Activated CD8-positive, alpha-beta memory T cell treated with anti-CD3 and anti-CD28 coated beads for 36 hours (primary cell): ENCODE results near the gene RIMS4. TPM values are rescaled to one million over a fixed set of nuclear protein-coding genes. Genes with fewer than 3 reads are reported as not detected.

ENCODE experiments used
- CTCF ChIA-PET: fragments of 350-600 bp; sonication (Branson Sonifier 250); formaldehyde crosslinking; loops from one replicate; lab custom pipeline; 2021; ENCODE audit warnings: antibody characterized with exemption; lab: Charles Lee
- POLR2A ChIA-PET: fragments of 350-600 bp; sonication (Branson Sonifier 250); formaldehyde crosslinking; loops from one replicate; lab custom pipeline; 2021; ENCODE audit warnings: antibody characterized with exemption; lab: Charles Lee
- total RNA-seq, 2 experiments: library from RNA; stranded (reverse); gene quantifications; one replicate each; pipeline ENCODE4 v1.2.3, GENCODE V29; 2021

The RIMS4 gene
- under 1 TPM in 1 of 2 experiments, not detected in 1; 0.04 TPM for total RNA-seq

DNA sequence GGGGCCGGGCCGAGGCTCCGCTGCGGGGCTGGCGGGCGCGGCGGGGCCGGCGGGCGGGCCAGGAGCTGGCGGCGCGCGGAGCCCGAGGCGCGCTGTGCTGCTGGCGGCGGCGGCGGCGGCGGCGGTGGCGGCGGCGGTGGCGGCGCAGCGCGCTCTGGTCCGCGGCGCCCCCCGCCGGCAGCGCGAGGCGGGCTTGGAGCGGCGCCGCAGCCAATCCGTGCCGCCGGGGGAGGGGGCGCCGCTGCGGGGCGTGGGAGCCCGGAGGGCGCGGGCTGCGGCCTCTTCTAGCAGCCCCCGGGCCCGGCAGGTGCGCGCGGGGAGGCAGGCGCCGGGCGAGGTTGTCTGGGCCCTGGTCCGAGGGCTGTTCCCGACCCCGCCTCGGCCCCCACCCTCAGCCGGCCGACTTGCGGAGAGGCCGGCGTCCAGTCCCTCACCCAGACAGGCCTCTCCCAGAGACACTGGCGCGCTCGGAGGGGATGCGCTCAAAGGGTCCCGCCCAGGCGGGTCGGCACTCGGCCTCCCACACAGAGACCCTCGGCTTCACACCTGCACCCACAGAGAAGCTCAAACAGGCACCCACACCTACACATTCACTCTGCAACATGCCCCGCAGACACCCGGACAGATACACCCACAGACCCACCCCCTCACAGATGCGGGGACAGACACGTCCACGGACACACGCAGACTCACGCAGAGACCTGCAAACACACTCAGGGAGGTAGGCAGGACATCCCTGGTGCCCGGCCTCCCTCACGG is at the start of gene RIMS4:
Gene RIMS4 (minus strand): TSS at position 156 of the 759 bp plus-strand sequence. CDS start 275 bp downstream, outside the sequence.
- CTCF ChIA-PET: no interaction called here

DNA sequence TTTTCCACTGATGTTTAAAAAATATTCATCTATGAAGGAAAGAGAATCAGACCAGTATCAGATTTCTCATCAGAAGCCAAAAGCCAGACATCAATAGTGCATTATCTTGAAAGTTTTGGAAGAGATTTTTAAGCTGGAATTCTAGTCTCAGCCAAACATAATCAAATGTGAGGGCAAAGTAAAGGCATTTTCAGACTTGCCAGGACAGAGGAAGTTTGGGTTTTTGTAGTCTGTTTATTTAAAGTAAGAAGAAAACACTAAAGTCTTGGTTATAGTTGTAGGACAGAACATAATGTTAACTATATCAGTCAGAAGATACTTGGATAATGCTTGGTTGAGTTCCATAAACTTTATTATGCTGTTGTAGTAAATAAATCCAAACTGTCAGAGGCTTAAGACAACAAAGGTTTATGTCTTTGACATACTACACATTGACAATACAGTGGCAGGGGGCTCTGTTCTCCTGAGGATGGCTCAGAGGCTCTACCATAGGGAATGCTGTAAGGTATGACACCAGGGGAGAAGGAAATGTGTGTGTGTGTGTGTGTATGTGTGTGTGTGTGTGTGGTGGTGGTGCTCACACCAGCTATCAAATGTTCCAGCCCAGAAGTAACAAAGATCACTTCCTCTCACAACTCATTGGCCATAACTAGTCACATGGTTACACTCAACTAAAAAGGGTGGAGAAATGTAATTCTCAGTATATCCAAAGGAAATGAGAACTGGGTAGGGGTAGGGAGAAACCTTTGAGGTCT is 48.4 kb upstream of the RIMS4 start:
- CTCF ChIA-PET: no interaction called here
- POLR2A ChIA-PET: no interaction called here

More for the DNA sequence above, at the start of gene RIMS4:
- POLR2A ChIA-PET: no interaction called here

DNA sequence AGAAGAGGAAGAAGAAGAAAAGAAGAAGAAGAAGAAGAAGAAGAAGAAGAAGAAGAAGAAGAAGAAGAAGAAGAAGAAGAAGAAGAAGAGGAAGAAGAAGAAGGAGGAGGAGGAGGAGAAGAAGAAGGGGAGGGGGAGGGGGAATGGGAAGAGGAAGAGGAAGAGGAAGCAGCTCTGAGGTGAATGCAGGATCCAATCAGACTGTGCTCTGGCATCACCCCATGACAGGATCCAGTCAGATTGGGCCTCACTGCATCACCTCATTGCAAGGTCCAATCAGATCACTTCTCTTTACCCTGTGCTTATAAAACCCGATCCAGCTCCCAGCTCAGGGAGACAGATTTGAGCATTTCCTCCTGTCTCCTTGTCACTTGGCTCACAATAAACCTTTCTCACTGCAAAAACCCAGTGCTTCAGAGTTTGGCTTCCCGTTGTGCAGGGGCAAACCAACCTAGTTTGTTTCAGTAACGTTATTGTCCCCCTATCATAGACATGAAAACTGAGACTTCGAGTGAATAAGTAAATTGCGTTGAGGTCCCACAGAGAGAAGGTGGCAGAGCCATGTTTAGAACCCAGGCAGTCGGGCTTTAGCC is 46.6 kb upstream of the RIMS4 start:
- POLR2A ChIA-PET: interaction anchor here (0.6 kb wide), 1 partner anchor 154 kb away, joined by 4 read pairs; no protein-coding TSS in a partner anchor

DNA sequence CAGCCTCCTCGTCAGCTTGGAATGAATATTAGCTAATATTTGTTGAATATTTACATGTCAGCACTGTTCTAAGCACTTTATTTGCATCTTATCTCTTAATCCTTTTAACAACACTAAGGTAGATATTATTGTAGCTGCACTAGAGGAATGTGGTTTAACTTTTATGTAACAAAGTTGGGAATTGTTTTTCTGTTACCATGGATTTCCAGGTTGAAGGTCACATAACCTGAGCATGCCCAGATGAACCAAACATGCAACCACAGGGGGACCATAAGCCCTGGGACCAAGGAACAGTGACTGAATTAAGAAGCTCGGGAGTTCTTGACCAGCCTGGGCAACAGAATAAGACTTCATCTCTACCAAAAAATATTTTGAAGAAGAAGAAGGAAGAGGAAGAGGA is 46.1 kb upstream of the RIMS4 start:
- ChIA-PET CTCF (interaction anchor here (0.8 kb wide), 1 partner anchor 84 kb away, joined by 3 read pairs; no protein-coding TSS in a partner anchor), POLR2A (interaction anchor here (0.6 kb wide), 1 partner anchor 153 kb away, joined by 4 read pairs; no protein-coding TSS in a partner anchor)

More for the DNA sequence above, 46.6 kb upstream of the RIMS4 start:
- CTCF ChIA-PET: interaction anchor here (0.8 kb wide), 1 partner anchor 84 kb away, joined by 3 read pairs; no protein-coding TSS in a partner anchor

DNA sequence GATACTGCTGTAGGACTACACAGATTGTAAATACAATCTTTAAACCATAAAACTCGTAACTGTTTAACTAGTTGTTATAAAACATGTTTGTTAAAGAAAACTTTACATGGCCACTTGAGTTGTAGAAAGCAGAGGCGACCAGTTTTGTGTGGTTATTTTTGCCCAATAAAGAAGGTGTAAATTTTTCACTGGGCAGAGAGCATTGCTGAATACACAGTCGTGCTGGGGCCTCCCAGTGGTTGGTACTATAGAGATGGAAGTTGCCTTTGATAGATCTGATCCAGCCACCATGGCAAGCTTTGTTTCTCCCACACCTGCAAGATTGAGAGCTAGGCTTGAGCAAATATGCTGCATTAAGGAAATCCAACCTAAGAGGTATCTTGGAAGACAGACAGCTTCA is 41.2 kb upstream of the RIMS4 start:
- ChIA-PET CTCF (no interaction called here), POLR2A (no interaction called here)

DNA sequence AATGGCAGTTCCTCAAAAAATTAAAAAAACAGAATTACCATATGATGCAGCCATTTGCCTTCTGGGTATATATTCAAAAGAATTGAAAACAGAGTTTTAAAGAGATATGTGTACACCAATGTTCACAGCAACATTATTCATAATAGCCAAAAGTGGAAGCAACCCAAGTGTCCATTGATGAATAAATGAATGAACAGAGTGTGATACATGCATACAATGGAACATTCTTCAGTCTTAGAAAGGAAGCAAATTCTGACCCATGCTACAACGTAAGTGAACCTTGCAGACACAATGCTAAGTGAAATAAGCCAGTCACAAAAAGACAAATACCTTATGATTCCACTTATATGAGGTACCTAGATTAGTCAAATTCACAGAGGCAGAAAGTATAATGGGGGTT is 40.5 kb upstream of the RIMS4 start:
- POLR2A ChIA-PET: no interaction called here

DNA sequence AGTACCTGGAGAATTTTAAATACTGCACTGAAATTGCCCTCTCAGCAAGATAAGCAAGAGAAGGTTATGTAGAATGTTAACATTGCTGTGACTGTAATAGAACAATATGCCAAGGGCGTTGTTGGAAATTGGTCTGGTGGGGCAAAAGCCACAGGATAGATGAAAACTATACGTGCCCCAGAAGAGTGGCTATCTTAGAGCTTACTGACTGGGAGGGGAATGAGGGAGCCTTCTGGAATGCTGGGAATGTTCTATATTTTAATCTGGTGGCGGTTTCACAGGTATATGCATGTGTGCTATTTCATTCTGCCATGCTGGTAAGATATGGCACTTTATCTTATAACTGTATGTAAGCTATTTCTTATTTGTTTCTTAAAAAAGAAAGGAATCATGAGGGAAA is 39.9 kb upstream of the RIMS4 start:
- ChIA-PET CTCF (no interaction called here), POLR2A (no interaction called here)

More for the DNA sequence above, 40.5 kb upstream of the RIMS4 start:
- CTCF ChIA-PET: no interaction called here

DNA sequence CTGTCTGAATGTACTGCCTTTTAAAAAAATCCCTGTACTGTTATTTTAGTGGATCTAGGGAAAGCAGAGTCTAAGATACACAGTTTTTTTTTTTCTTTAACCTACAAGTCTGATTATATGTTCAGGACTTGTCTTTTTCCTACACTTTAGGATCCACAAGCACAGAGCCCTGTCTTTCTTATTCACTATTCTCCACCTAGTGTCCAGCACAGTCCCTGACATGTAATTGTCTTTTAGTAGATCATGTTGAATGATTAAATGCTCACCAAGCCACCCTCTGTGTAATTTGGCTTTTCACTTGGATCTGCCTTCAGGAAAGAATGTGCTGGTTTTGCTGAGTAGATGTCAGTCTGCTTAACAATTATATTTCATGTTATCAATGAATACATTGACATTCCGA is 39.4 kb upstream of the RIMS4 start:
- CTCF ChIA-PET: no interaction called here
- POLR2A ChIA-PET: no interaction called here

DNA sequence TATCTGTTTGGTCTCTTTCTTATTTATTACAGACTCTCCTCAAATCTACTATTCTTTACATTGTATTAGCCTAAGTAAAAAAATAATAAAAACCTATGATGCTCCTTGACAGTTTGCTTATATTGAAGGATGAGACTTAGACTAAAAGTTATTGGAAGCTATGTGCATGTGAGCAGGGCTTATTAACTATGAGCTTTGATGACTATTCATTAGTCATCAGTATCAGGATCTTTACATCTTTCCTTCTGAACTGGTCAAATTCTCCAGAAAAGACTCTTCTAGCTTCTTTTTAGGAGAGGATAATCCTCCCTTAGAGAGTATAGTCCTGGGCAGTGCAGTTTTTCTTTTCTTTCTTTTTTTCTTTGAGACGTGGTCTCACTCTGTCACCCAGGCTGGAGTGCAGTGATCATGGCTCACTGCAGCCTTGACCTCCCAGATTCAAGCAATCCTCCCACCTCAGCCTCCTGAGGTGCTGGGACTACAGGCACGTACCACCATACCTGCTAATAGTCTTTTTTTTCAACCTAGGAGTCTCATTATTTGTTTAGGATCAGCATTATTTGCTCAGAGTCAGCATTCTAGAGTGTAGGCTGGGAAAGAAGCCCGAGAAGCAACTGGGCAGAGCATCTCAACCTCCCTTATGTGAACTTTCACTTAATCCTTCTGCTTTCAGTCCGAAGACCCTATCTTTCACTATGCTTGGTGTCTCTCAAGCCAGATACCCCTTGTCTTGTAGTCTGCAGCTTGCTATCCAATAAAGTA is 38.1 kb upstream of the RIMS4 start:
- ChIA-PET POLR2A (no interaction called here), CTCF (interaction anchor here (0.6 kb wide), 1 partner anchor 32 kb away, joined by 3 read pairs; no protein-coding TSS in a partner anchor)

DNA sequence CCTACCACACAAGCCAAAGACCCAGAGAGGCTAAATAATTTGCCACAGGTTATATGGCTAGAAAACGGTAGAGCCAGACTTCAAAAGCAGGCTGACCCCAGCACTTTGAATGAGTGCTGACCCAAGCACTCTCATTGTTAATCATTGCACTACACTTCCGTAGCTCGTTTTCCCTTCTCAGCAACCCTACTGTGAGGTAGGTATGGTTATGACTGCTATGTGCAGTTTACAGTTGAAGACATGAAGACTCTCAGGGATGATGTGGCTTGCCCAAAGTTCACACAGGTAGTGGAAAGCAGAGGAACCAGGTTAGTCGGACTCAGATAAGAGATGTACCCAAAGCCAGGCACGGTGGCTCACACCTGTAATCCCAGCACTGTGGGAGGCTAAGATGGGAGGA is 33.5 kb upstream of the RIMS4 start:
- ChIA-PET POLR2A (no interaction called here), CTCF (no interaction called here)

DNA sequence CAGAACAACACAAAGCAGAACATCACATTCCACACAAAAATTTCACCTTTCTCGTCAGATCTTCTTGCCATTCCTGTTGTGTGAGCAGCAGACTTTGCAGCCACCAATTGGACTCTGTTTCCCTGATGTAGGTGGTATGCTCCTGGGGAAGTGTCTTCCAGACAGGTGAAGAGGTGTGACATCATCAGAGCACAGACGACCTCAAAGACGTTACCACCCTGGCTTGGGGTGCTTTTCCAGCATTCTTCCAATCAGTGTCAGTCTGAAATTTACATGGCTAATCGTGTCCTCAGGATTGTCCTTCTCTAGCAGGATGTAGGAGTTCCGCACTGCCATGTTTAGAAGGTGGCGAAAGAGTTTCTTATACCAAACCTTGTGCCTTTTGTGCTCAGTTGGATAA is 31.6 kb upstream of the RIMS4 start:
- POLR2A ChIA-PET: no interaction called here
- CTCF ChIA-PET: no interaction called here

DNA sequence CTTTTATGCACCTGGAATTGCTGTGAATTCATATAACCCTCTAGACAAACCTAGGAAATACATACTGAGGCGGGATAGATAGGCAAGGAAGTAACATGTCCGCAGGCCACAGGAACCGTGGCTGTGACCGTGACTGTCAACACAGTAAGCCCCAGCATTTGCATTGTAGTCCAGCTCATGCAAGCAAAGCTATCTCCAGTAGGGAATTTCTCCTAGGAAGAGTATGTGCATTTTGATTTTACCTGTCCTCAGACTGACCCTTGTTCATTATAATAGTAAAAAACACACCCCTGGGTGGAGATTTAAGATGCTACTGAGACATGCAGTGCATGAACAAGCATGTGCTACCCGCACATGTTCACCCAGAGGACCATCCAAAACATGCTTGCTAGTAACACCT is 30.5 kb upstream of the RIMS4 start:
- CTCF ChIA-PET: no interaction called here
- POLR2A ChIA-PET: no interaction called here

DNA sequence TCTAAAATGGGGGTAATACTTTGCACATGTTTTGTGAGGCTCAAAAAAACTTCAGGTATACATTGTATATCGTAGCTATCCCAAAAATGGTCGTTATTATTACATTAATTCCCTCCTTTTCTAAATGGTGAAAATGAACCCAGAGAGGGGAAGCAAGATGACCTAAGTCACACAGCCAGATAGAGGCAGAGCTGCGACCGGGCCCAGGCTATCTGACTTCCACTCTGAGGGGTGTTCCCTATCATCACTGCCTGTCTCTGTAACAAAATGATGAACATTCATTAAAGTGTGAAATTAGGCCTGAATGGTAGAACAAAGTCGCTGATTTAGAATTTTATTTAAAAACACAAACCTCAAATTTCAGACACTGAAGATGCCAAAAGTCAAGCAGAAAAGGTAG is 29.1 kb upstream of the RIMS4 start:
- POLR2A ChIA-PET: no interaction called here

DNA sequence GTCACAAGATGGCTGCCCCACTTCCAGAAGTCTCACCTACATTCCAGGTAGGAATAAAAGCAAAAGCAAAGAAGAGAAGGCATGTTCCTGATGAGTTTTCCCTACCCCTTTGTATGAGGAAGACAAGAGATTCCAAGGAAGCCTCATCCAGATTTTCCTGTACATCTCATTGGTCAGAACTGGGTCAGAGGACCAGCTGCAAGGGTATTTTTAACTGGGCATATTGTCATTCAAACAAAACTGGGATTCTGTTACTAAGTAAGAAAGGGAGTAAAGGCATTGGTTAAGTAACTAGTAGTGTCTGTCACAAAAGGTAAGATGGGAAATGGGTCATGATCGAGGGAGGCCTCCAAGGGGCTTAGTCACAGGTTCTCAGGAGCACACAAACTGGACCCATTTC is 28.2 kb upstream of the RIMS4 start:
- POLR2A ChIA-PET: no interaction called here

More for the DNA sequence above, 29.1 kb upstream of the RIMS4 start:
- CTCF ChIA-PET: no interaction called here

DNA sequence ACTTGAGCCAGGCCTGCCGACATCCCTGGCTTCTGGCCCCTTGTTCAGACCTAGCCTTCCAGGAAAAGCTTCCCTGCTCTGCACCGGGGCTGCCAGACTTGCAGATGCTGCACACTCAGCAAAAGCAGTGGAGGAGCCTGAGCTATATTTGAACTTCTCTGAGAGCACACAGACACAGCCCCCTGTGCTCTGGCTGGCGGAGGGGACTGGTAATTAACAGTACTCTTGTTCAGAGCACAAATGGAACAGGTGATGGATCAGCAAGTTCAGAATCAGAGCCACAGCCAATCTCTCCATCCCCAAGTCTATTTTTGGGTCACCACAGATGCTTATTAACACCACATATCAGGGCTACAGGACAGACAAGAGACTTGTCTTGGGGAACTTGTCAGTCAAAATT is 27.6 kb upstream of the RIMS4 start:
- POLR2A ChIA-PET: no interaction called here

More for the DNA sequence above, 28.2 kb upstream of the RIMS4 start:
- CTCF ChIA-PET: no interaction called here

DNA sequence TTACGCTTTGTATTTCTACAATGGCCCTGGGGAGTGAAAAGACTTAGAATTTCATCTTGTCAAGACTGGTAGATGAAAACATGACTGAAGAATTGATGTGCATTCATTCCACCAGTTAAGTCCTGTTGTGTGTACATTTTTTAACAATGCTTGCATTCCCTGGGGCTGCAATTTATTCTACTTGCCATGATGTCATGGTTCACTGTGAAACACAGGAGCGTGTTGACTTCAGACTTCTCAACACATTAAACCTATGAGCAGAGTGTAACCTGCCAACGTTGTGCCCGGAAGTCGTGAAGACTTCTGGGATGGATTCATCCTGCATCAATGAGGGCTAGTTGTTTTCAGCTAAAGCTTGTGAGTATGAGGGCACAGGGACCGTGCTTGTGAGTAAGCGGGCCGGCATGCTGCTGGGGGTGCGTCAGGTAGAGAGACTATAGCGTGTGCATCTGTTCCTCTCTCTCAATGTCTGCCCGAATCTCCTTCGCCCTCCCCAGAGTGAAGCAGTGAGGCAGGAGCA is 26.3 kb upstream of the RIMS4 start:
- POLR2A ChIA-PET: no interaction called here
- CTCF ChIA-PET: no interaction called here

More for the DNA sequence above, 27.6 kb upstream of the RIMS4 start:
- CTCF ChIA-PET: no interaction called here

DNA sequence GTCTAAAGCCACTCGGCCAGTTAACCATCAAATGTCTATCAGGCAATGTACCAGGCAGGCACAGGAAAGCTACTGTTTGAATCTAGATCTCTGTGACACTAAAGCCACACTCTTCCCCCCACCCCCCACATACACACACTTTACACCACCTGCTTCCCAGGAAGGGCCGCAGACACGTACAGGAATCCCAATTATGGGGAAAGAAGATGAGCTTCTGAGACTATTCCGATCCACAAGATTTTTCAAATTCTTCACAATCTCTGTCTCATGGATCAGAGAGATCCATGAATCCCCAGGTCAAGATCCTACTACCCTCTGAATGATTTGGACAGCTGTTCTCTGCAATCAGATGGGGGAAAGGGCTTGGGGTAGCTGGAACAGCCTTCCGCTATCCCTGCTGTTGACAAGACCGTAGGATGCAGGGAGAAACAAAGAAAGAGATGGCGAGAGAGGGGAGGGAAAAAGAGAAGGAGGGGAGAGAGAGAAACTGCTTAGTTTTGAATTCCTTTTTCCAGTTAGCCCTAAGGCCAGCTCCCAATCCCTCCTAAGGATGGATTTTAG is 25.4 kb upstream of the RIMS4 start:
- CTCF ChIA-PET: interaction anchor here (0.6 kb wide), 1 partner anchor 14 kb away, joined by 3 read pairs; no protein-coding TSS in a partner anchor
- POLR2A ChIA-PET: no interaction called here

DNA sequence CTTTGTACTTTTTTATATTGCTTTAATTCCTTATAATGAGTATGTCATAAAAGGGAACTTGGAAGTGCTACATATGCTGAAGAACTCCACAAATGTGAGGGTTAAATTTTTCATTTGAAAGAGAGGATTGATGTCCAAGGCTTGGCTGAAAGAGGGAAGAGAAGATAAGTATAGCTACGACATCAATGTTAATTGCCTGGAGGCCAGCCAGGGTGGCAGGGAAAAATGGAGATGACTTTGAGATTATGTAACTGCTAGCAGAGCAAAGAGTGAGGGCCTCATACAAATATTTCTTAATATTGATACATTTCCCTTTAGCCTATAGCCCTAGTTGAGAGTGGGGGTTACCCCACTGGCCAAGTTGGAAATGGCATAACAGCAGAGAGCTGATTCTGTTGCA is 24.8 kb upstream of the RIMS4 start:
- ChIA-PET POLR2A (no interaction called here), CTCF (interaction anchor here (0.6 kb wide), 1 partner anchor 13 kb away, joined by 3 read pairs; no protein-coding TSS in a partner anchor)

DNA sequence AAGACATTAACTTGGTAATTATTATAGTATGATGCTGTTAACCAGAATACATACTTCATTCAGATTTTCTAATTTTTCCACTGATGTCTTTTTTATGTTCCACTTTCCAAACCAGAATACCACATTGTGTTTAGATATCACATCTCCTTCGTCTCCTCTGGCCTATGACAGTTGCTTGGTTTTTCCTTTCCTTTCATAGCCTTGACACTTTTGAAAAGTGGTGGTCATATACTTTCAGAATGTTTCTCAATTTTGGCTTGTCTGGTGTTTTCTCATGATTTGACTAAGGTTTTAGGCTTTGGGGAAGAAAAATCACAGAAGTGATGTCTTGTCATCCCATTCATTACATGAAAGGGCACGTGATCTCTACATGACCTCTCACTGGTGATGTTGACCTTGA is 24.3 kb upstream of the RIMS4 start:
- ChIA-PET CTCF (no interaction called here), POLR2A (no interaction called here)
